GM18517 (cell line): ENCODE results near the gene VAMP8.
"Not testable (repeated sequence)": the region's sequence is repeated elsewhere in the genome, so short reads cannot be mapped to it uniquely, and the experiment has no call there.

Source experiments
- ATAC-seq: cut with Tn5 transposase; IDR thresholded peaks from one replicate; pipeline ENCODE4 v1.9.1; 2021; ENCODE audit warnings: mild to moderate bottlenecking, moderate library complexity; ENCODE audit not compliant: unreplicated experiment

The VAMP8 gene

GRCh38 chr2:85577386-85578242 is at the start of gene VAMP8:
Gene VAMP8 (plus strand): TSS chr2:85577586. CDS start chr2:85577647, 61 bp downstream.
- peak; percentile 54 for ATAC-seq

- no peak for ATAC-seq
Observed at GRCh38 chr2:85527787-85528186, 49.6 kb upstream of the VAMP8 start.

GRCh38 chr2:85528355-85528754 is 49.0 kb upstream of the VAMP8 start:
- ATAC-seq: no peak

GRCh38 chr2:85529809-85530208 is 47.6 kb upstream of the VAMP8 start:
- ATAC-seq: no peak

GRCh38 chr2:85531589-85531988 is 45.8 kb upstream of the VAMP8 start:
- ATAC-seq: no peak

- no peak for ATAC-seq
Observed at GRCh38 chr2:85534099-85534498, 43.3 kb upstream of the VAMP8 start.

- ATAC-seq: no peak
Observed at GRCh38 chr2:85534881-85535280, 42.5 kb upstream of the VAMP8 start.

GRCh38 chr2:85536479-85536878 is 40.9 kb upstream of the VAMP8 start:
- no peak for ATAC-seq

- ATAC-seq: no peak
Observed at GRCh38 chr2:85537600-85538506, 39.5 kb upstream of the VAMP8 start.

- ATAC-seq: peak; percentile 70
Observed at GRCh38 chr2:85538507-85539360, 38.7 kb upstream of the VAMP8 start, which contains the start of gene MAT2A. Gene MAT2A (plus strand): TSS chr2:85539168. CDS start chr2:85539288, 120 bp downstream.

GRCh38 chr2:85539361-85540132 is 37.8 kb upstream of the VAMP8 start:
- ATAC-seq: peak; percentile 25

GRCh38 chr2:85540133-85540648 is 37.2 kb upstream of the VAMP8 start:
- no peak for ATAC-seq

GRCh38 chr2:85541262-85541661 is 36.1 kb upstream of the VAMP8 start:
- ATAC-seq: no peak

- no peak for ATAC-seq
Observed at GRCh38 chr2:85541753-85542457, 35.5 kb upstream of the VAMP8 start.

GRCh38 chr2:85542777-85543176 is 34.6 kb upstream of the VAMP8 start:
- ATAC-seq: no peak

- ATAC-seq: not testable (repeated sequence)
Observed at GRCh38 chr2:85544254-85544691, 33.1 kb upstream of the VAMP8 start.

GRCh38 chr2:85544915-85545779 is 32.2 kb upstream of the VAMP8 start:
- ATAC-seq: not testable (repeated sequence)

GRCh38 chr2:85545780-85546240 is 31.6 kb upstream of the VAMP8 start:
- ATAC-seq: no peak
